Astrocyte (in vitro differentiated cells and primary cell): ENCODE data around the gene CDKAL1. TPM values are rescaled to one million over a fixed set of nuclear protein-coding genes. Genes with fewer than 3 reads are reported as not detected.

Source experiments
- DNase-seq: peaks from one replicate; pipeline ENCODE4 v3.0.0-alpha.2; 2010; ENCODE audit warnings: low read depth
- FAIRE-seq: peaks from 2 replicates; lab custom pipeline; 2011; peaks lifted over from hg19 to GRCh38; lab: Jason Lieb, UNC
- H2AFZ ChIP-seq: 2 replicates; pipeline ENCODE4 v1.6.0; 2012; ENCODE audit warnings: low read depth, low read length, inconsistent platforms
- H3K27ac ChIP-seq: 2 replicates; pipeline ENCODE4 v1.5.1; 2011; ENCODE audit warnings: low read depth, low read length, inconsistent platforms
- H3K27me3 ChIP-seq: 2 replicates; pipeline ENCODE4 v1.6.0; 2011; ENCODE audit warnings: low read length, inconsistent platforms; ENCODE audit not compliant: insufficient read depth
- H3K36me3 ChIP-seq: 2 replicates; pipeline ENCODE4 v1.5.1; 2011; ENCODE audit warnings: low read length, inconsistent platforms; ENCODE audit not compliant: insufficient read depth
- H3K4me1 ChIP-seq: 2 replicates; pipeline ENCODE4 v1.5.1; 2011; ENCODE audit warnings: low read length, inconsistent platforms; ENCODE audit not compliant: insufficient read depth
- H3K4me2 ChIP-seq: 2 replicates; pipeline ENCODE4 v1.6.0; 2012; ENCODE audit warnings: low read length, inconsistent platforms
- H3K4me3 ChIP-seq: 2 replicates; pipeline ENCODE4 v1.5.1; 2011; ENCODE audit warnings: low read depth, mild to moderate bottlenecking, low read length, inconsistent platforms; ENCODE audit not compliant: insufficient read depth
- H3K79me2 ChIP-seq: 2 replicates; pipeline ENCODE4 v1.6.0; 2012; ENCODE audit warnings: mild to moderate bottlenecking, low read length, inconsistent platforms; ENCODE audit not compliant: insufficient read depth
- H3K9ac ChIP-seq: 2 replicates; pipeline ENCODE4 v1.6.0; 2012; ENCODE audit warnings: mild to moderate bottlenecking, low read length, inconsistent platforms
- H3K9me3 ChIP-seq: 2 replicates; pipeline ENCODE4 v1.5.1; 2012; ENCODE audit warnings: low read depth, mild to moderate bottlenecking, low read length, inconsistent platforms; ENCODE audit not compliant: insufficient read depth
- H4K20me1 ChIP-seq: 2 replicates; pipeline ENCODE4 v1.6.0; 2012; ENCODE audit warnings: low read length, inconsistent platforms; ENCODE audit not compliant: insufficient read depth
- H3K27ac Mint-ChIP-seq: one replicate; pipeline ENCODE4 v1.8.0; 2021; ENCODE audit warnings: mild to moderate bottlenecking, mixed read lengths; ENCODE audit not compliant: unreplicated experiment
- H3K27me3 Mint-ChIP-seq: one replicate; pipeline ENCODE4 v1.8.0; 2021; ENCODE audit warnings: low read depth, mixed read lengths; ENCODE audit not compliant: unreplicated experiment
- H3K36me3 Mint-ChIP-seq: one replicate; pipeline ENCODE4 v1.8.0; 2021; ENCODE audit warnings: low read depth, mixed read lengths; ENCODE audit not compliant: unreplicated experiment
- H3K4me1 Mint-ChIP-seq: one replicate; pipeline ENCODE4 v1.8.0; 2021; ENCODE audit warnings: low read depth, mixed read lengths; ENCODE audit not compliant: unreplicated experiment
- H3K4me3 Mint-ChIP-seq: one replicate; pipeline ENCODE4 v1.8.0; 2021; ENCODE audit warnings: mild to moderate bottlenecking, moderate library complexity, mixed read lengths; ENCODE audit not compliant: unreplicated experiment
- H3K9me3 Mint-ChIP-seq: one replicate; pipeline ENCODE4 v1.8.0; 2021; ENCODE audit warnings: mild to moderate bottlenecking, mixed read lengths; ENCODE audit not compliant: unreplicated experiment
- EZH2 ChIP-seq: IDR thresholded peaks from 2 replicates; pipeline ENCODE4 v1.6.1; 2012; ENCODE audit warnings: mild to moderate bottlenecking, low read length, inconsistent platforms; ENCODE audit not compliant: insufficient read depth
- total RNA-seq: library from RNA; stranded (reverse); gene quantifications from 2 replicates; pipeline ENCODE4 v1.2.1, GENCODE V29; 2021
- TF ChIP-seq, protein P1 (sequence below): IDR thresholded peaks from 2 replicates; pipeline ENCODE4 v1.5.1; 2011; ENCODE audit warnings: low read depth, mild to moderate bottlenecking, inconsistent platforms, low read length, moderate library complexity; ENCODE audit not compliant: insufficient read depth

CDKAL1 gene
- total RNA-seq, 1 donor from 2014 or later, result 13.7 TPM

DNA sequence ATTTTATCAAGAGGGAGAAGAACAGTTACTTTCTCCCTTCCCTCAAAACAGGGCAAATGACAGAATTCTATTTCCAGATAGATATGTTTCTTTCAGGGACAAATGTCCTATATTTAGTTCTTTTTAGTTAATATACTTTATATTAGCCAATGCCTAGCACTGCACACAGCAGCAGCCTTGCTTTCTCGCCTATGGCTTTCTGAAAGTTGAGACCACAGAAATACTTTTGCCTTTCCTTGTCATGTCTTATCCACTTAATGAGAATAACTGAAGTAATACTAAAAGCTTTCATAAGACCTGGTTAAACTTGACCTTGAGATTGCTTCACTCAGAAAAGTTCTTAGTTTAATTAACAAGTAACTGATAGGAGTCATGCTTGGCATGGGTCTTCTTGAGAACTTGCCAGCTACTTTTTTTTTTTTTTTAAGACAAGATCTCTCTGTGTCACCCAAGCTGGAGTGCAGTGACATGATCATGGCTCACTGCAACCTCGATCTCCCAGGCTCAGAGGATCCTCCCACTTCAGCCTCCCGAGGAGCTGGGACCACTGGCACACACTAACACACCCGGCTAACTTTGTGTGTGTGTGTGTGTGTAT is 159.3 kb downstream of the CDKAL1 start:
- Histone ChIP-seq H3K79me2 (no peaks in the 10 kb centered on the region), H4K20me1 (no peaks in the 10 kb centered on the region), H3K27ac (no peak overlapping the region), H3K9ac (no peak overlapping the region), H3K36me3 (no peaks in the 10 kb centered on the region), H2AFZ (no peak overlapping the region), H3K27me3 (no peaks in the 10 kb centered on the region), H3K9me3 (no peaks in the 10 kb centered on the region), H3K4me3 (no peak overlapping the region), H3K4me1 (peaks cover 3% of the 10 kb centered on the region), H3K4me2 (no peak overlapping the region)
- Mint-ChIP-seq H3K4me1 (peaks cover 16% of the 10 kb centered on the region), H3K27me3 (no peaks in the 10 kb centered on the region), H3K4me3 (no peak overlapping the region), H3K9me3 (no peaks in the 10 kb centered on the region), H3K27ac (no peak overlapping the region), H3K36me3 (no peaks in the 10 kb centered on the region)
- DNase-seq (peak; percentile 39), FAIRE-seq (no peak)
- TF ChIP-seq, protein P1, sequence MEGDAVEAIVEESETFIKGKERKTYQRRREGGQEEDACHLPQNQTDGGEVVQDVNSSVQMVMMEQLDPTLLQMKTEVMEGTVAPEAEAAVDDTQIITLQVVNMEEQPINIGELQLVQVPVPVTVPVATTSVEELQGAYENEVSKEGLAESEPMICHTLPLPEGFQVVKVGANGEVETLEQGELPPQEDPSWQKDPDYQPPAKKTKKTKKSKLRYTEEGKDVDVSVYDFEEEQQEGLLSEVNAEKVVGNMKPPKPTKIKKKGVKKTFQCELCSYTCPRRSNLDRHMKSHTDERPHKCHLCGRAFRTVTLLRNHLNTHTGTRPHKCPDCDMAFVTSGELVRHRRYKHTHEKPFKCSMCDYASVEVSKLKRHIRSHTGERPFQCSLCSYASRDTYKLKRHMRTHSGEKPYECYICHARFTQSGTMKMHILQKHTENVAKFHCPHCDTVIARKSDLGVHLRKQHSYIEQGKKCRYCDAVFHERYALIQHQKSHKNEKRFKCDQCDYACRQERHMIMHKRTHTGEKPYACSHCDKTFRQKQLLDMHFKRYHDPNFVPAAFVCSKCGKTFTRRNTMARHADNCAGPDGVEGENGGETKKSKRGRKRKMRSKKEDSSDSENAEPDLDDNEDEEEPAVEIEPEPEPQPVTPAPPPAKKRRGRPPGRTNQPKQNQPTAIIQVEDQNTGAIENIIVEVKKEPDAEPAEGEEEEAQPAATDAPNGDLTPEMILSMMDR, result no peak
- TF ChIP-seq EZH2, result no peak

- TF ChIP-seq, protein P1, result no peak
- TF ChIP-seq EZH2, result no peak
- Histone ChIP-seq H4K20me1 (no peaks in the 10 kb centered on the region), H3K9ac (no peak overlapping the region), H3K4me2 (no peak overlapping the region), H3K27me3 (no peaks in the 10 kb centered on the region), H3K4me1 (no peaks in the 10 kb centered on the region), H3K27ac (no peak overlapping the region), H3K9me3 (no peaks in the 10 kb centered on the region), H2AFZ (no peak overlapping the region), H3K4me3 (no peak overlapping the region), H3K79me2 (no peaks in the 10 kb centered on the region), H3K36me3 (no peaks in the 10 kb centered on the region)
- peaks cover 7% of the 10 kb centered on the region for H3K4me1 Mint-ChIP-seq
- no peak overlapping the region for H3K4me3 Mint-ChIP-seq
- DNase-seq (peak; percentile 48), FAIRE-seq (no peak)
- H3K27ac Mint-ChIP-seq, result no peak overlapping the region
- H3K27me3 Mint-ChIP-seq, result no peaks in the 10 kb centered on the region
- no peaks in the 10 kb centered on the region for H3K36me3 Mint-ChIP-seq
- no peaks in the 10 kb centered on the region for H3K9me3 Mint-ChIP-seq
These were observed 162.4 kb downstream of the CDKAL1 start for GRCh38 chr6:20696676-20697075.

GRCh38 chr6:20698675-20699074 is 164.4 kb downstream of the CDKAL1 start:
- Histone ChIP-seq H4K20me1 (no peaks in the 10 kb centered on the region), H3K9me3 (no peaks in the 10 kb centered on the region), H3K27me3 (no peaks in the 10 kb centered on the region), H3K36me3 (no peaks in the 10 kb centered on the region), H2AFZ (no peak overlapping the region), H3K4me1 (no peaks in the 10 kb centered on the region), H3K27ac (no peak overlapping the region), H3K9ac (no peak overlapping the region), H3K79me2 (peaks cover 3% of the 10 kb centered on the region), H3K4me2 (no peak overlapping the region), H3K4me3 (no peak overlapping the region)
- Mint-ChIP-seq H3K4me1 (peaks cover 5% of the 10 kb centered on the region), H3K36me3 (no peaks in the 10 kb centered on the region), H3K27ac (no peak overlapping the region), H3K4me3 (no peak overlapping the region), H3K9me3 (no peaks in the 10 kb centered on the region), H3K27me3 (no peaks in the 10 kb centered on the region)
- no peak for FAIRE-seq
- TF ChIP-seq, protein P1, result no peak
- no peak for TF ChIP-seq EZH2
- no peak for DNase-seq
